H1 (cell line): ENCODE results near the gene LRRC4C. TPM values are rescaled to one million over a fixed set of nuclear protein-coding genes. Genes with fewer than 3 reads are reported as not detected.

ENCODE experiments used
- BCL11A ChIP-seq, 2 experiments: IDR thresholded peaks; one replicate each; pipeline ENCODE4 v1.6.1; 2011; ENCODE audit warnings: low read depth in 2 of 2, low read length in 2 of 2, mild to moderate bottlenecking in 2 of 2
- CTBP2 ChIP-seq: IDR thresholded peaks from 2 replicates; pipeline ENCODE4 v1.7.0; 2011; ENCODE audit warnings: borderline replicate concordance, mild to moderate bottlenecking, moderate library complexity, mixed read lengths, low read length; ENCODE audit not compliant: insufficient read depth, insufficient read length
- polyA plus RNA-seq, 7 experiments: library from polyadenylated mRNA; depleted of rRNA in 3 of 7; stranded (reverse) in 5 of 7; unstranded in 2 of 7; fragments of >200 nt in 5 of 7; fragments of 200-250 nt in 2 of 7; gene quantifications; 1 replicate in 5 of 7; 2 replicates in 1 of 7; 4 replicates in 1 of 7; pipeline versions ENCODE4 v1.2.1 to v1.2.3, GENCODE V29; 2011 to 2013; ENCODE audit warnings: missing spikeins in 2 of 7, mixed read lengths in 2 of 7
- total RNA-seq: library from RNA; stranded (reverse); fragmentation: NEBNext Ultra II Directional; extraction: Animal tissue kit (Norgen Biotek cat#: 25700); gene quantifications from 2 replicates; pipeline ENCODE4 v1.2.1, GENCODE V29; 2021
- TF ChIP-seq, protein P1 (sequence below): IDR thresholded peaks from 2 replicates; pipeline ENCODE4 v1.6.1; 2012; ENCODE audit warnings: inconsistent platforms

LRRC4C gene
- total and polyA plus RNA-seq, 2 of the 8 experiments (the other 6 are each of a cell fraction or from before 2014, with no cell fraction given) = 0.23 to 2.2 TPM

DNA sequence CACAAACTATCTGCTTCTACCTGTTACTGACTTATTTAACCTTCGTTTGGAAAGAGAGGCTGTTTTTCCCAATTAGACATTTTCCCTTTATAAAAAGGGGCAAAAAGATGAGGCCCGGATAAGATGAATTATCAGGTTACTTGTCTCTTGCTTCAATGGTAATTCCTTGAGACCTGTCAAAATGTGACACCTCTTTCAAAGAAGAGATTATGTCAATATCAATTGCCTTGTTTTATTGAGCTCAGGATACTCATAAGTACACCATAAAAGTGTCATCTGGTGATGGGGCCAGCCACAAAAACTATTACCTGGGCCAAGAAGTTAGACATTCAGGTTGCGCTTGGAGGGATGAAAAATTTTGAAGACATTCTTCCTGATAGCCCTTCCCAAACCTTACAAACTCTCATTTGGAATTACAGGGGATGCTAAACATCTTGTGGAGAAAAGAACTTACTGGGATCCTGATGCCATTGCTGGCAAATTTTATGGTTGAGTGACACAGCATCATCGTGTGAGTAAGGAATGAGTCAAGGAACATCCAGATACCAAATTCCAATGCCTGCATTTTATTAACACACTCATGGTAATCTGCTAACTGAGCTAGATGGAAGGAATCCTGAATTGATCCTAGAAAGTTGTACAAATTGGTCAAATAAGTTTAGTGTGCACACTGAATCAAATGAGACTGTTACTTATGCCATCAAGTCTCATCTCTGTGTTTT lies 1071.2 kb downstream of the LRRC4C start (continued):
- TF ChIP-seq CTBP2 (no peak), BCL11A (IDR thresholded peaks at IDR 0.05; ENCODE audit: low read depth in 2 of 2, low read length in 2 of 2) (no peak)
- TF ChIP-seq, protein P1, sequence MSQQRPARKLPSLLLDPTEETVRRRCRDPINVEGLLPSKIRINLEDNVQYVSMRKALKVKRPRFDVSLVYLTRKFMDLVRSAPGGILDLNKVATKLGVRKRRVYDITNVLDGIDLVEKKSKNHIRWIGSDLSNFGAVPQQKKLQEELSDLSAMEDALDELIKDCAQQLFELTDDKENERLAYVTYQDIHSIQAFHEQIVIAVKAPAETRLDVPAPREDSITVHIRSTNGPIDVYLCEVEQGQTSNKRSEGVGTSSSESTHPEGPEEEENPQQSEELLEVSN = no peak
